HuH-7.5 (cell line): Measurements from ENCODE around the gene NCOA7.
"Not testable (repeated sequence)": the region's sequence is repeated elsewhere in the genome, so short reads cannot be mapped to it uniquely, and the experiment has no call there.

Source experiments
- DNase-seq: peaks from one replicate; pipeline ENCODE4 v3.0.0; 2011; ENCODE audit warnings: low spot score

The NCOA7 gene

DNA sequence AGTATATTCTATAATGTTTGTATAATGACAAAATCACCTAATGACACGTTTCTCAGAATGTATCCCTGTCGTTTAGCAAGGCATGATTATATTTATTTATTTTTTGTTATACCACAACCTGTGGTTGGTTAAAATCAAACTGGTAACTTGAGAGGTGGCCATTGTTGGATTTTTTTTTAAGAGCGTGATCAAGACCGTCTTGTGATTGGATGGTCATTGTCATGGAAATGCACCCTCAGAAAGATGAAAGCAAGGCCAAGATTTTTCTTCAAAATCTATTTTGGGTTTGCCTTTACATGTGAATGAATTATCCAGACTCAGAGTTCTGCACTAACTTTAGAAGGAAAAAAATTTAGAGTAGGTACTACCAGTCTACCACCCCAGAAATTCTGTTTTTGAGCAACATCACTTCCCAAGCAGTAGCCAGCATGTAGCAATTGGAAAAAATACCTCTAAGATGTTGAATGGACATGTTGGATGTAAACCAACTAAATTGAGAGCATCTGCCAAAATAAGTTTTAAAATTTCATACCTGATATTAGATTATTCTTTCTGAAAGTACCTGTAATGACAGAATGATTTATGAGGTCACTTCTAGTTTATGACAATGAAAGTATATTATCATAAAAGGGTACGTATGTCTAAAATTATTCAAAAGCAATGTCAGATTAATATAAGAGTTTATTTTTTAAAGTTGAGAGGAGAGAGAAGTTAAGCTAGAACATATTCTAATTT lies 50.8 kb downstream of the NCOA7 start:
- no peak for DNase-seq

DNA sequence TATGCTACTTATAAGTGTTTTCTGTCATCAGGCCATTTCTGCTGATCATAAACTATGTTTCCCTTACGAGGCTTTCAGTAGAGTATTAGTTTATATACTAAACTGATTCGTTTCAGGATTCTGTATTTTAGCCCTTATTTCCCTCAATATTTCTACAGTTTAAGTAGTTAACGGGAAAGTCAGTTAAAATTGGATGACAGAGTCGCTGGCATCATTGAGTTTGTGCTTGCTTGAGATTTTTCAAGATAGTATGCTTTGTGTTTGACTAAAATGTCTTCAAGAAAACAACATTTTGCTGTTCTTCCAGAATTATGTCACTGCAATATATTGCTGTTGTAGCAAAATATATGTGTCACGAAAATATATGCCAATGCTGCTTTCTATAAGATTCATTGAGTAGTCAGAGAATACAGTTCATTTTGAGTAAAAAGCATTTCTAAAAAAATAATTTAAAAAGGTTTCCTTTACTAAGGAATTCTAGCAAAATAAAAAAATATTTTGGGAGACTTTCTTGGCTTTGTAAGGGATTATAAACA lies 51.4 kb downstream of the NCOA7 start:
- no peak for DNase-seq

DNA sequence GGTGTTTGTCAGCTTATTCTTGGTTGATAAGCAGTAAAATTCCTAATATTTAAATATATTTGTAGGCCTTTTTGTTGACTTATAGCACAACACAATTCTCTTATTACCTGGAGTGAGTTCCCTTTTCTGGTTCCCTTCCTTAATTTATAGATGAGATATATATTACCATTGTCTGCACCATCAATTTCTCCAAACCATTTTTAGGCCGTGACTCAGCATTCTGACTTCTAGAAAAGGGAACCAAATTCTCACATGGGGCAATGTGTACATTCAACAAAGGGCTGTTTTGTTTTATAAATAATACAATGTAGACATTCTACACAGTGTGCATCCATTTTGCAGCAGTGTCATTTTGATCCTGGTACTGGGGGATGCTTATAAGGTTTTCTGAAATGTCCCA lies 52.8 kb downstream of the NCOA7 start:
- DNase-seq, result no peak

DNA sequence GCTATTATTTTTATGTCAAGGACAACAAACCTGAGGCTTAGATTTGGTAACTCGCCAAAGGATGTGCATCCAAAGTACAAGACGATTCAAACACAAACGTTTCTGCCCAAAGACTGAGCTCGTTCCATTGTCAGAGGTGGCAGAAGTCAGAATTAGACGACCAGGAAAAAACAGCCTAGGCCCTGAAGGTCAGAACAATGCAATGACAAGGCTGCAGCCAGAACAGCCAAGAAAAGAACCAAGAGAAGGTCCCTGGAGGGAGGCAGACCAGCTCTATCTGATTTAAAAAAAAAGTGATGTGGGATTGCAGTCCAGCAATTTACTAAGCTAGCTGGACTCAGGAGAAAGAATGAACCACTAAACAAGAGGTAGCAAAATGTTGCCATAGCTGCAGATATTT lies 54.2 kb downstream of the NCOA7 start:
- no peak for DNase-seq

DNA sequence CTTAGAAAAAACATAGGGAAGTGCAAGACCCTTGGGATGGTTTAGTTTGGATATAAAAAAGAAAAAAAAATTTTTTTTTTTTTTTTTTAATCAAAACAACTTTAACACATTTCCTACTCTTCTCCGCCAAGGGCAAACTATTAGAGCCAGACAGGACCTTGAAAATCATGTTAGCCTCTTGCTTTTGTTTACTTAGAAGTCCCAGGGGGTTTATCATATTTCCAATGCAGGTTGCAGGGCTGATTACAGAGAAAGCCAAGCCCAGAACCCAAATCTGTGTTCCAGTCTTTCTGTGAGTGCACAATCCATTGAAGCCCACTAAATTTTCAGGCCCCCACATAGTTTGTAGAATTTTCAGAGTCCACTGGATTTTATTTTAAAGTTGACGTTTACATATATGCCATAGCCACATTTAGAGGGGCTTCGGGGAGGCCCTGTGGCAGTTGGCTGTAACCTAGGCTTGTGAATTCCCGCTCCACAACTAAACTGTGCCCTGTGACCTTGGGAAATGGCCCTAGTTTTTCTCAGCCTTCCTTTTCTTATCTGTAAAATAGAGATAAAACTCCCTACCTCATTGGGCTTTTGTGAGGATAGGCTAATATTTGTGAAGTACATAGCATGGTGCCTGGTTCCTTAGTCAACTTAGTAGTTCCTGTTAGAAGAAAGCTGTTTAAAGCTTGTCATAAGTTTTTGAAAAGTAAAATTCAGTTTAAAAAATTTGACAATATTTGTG lies 55.7 kb downstream of the NCOA7 start:
- no peak for DNase-seq

DNA sequence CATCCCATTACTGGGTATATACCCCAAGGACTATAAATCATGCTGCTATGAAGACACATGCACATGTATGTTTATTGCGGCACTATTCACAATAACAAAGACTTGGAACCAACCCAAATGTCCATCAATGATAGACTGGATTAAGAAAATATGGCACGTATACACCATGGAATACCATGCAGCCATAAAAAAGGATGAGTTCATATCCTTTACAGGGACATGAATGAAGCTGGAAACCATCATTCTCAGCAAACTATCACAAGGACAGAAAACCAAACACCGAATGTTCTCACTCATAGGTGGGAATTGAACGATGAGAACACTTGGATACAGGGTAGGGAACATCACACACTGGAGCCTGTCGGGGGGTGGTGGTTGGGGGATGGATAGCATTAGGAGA lies 57.5 kb downstream of the NCOA7 start:
- not testable (repeated sequence) for DNase-seq

DNA sequence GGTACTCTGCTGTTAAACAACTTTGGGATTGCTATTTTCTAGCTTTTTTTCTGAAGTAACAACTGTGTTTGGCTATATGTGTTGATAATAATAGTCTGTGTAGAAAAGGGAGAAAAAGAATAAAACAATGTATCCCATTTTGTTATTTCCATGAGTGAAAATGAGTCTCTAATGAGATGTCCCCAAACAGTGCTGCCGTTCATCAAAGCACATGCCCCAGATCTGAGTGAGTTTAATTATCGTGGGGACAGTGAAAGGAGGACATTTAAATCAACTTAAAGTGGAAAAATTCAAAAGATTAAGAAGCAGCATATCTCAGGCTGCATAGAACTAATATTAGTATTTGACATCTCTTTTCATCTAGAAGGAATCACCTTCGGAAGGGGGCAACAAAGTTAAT lies 59.6 kb downstream of the NCOA7 start:
- DNase-seq, result no peak

DNA sequence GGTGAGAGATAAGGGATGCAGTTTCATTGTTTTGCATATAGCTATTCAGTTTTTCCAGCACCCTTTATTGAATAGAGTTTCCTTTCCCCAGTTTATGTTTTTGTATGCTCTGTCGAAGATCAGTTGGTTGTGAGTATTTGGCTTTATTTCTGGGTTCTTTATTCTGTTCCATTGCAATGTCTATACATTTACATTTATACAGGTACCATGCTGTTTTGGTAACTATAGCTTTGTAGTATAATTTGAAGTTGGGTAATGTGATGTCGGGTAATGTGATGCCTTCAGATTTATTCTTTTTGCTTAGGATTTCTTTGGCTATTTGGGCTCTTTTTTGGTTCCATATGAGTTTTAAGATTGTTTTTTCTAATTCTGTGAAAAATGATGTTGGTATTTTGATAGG lies 61.8 kb downstream of the NCOA7 start:
- DNase-seq, result no peak

DNA sequence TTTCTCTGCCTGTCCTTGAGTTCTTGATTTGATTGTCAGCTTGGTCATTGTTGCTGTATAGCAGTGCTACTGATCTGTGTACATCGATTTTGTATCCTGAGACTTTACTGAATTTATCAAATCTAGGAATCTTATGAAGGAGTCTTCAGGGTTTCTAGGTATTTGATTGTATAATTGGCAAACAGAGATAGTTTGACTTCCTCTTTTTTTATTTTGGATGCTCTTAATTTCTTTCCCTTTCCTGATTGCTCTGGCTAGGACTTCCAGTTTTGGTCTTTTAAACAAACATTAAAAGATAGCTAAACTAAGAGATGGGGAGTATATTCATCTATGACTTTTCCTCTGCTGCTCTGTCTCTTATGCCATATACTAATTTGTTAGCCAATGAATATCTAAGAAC lies 62.4 kb downstream of the NCOA7 start:
- no peak for DNase-seq

DNA sequence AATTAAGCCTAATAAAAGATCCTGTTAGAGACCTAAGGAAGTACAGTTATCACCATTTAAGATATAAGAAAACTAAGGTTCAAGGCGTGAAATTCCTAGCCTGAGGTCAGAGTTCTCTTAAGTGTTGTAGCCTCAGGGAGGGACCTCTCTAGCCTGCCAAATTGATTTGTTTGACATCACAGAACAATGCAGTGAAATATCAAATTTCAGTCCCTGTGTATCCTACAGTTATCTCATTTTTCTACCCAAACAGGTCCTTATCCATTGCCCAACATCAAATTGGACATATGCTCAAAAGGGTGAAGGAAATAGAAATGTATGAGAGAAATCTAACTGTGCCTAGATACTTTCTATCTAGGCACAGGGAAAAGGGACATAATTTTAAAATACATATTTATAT lies 63.0 kb downstream of the NCOA7 start:
- no peak for DNase-seq

DNA sequence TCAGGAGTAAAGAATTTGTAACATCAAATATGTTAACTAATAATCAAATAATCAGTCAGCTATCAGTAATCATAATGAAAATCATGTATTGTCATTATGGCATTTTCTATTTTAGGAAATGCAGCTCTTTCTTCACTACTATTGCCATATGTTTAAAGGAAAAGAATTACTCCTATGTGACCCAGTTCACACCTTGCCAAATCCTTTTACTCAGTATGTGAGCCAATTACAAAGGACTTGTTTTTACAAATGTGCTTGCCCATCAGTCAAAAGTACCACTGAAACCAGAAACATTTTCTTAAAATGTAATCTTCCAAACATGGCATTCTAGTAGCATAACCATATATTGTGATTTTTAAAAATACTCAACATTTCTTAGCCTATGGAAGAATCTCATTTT lies 63.6 kb downstream of the NCOA7 start:
- no peak for DNase-seq

DNA sequence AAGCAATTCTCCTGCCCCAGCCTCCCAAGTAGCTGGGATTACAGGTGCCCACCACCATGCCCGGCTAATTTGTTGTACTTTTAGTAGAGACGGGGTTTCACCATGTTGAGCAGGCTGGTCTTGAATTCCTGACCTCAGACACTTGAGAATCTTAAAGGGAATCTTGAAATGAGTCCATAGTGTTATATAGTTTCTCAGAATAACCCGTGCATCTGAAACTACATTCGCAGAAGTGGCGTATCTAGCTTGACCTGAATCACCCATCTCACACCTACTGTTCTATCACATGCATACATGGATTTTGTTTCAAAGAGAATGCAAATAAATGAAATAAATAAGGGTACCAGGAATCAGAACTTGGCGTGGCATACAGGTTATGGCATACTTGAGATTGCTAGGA lies 65.0 kb downstream of the NCOA7 start:
- DNase-seq, result no peak

DNA sequence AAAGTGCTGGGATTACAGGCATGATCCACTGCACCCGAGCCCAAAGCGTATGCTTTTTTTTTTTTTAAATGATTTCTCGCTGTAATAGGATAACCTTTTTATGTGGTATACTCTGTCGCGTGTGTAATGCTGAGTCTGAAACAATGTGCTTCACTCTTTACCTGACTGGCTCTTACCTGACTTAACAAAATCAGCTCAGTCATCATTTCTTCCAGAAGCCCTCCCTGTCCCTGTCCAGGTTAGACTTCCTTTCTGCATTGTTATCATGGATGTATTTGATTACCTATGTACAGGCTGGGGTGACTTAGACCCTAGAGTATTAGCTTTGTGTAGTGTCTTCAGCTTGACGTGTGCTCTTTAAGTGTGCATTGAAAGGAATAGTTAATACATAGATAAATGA lies 67.1 kb downstream of the NCOA7 start:
- no peak for DNase-seq

DNA sequence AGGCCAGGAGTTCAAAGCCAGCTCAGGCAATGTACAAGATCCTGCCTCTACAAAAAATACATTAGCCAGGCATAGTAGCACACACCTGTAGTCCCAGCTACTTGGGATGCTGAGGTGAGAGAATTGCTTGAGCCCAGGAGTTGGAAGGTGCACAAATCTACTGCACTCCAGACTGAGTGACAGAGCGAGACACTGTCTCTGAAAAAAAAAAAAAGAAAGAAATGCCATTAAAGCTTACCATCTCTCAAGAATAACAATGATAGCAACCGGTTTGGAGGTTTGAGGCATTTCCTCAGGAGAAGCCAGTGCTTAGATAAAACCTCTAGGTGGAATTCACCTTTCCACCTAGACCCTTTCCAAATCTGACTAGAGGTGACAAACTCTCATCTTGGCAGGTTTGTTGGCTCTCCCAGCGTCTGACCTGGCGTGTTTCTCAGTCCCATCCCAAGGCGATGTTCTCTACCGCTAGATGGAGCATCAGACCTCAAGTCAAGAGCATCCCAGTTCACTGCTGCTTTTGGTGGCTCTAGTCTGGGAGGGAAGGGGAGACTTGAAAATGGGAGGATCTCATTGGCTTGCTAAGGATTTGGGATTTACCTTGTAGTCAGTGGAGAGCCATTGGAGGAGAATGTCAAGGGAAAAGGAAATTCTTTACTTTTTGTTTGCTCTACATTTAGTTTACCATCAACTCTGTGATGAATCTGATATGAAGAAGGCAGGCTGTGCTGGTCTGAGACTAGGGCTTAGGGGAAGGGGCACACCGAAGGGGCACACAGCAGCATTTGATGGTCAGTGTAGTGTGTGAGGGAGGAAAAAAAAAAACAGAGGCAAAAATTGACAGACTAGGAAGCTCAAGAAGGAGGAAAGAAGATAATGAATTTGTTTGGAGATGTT lies 67.9 kb downstream of the NCOA7 start:
- peak; percentile 58 for DNase-seq

DNA sequence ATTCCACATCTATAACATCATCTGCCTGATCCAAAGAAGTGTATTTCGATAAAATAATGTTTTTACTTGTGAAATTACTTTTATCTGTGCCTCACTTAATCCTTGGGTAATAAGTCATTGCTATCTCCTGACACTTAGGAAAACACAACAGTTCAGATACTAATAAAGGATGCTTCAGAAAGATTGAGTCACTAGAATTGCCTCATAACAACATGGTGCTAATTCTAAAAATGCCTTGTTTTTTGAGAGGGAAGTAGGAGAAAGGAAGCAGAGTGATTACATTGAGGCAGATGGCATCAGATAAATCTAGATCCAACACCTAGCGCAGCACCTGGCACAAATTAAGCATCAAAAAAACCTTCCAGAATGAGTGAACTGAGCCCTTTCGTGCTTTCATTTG lies 69.0 kb downstream of the NCOA7 start:
- DNase-seq, result no peak

DNA sequence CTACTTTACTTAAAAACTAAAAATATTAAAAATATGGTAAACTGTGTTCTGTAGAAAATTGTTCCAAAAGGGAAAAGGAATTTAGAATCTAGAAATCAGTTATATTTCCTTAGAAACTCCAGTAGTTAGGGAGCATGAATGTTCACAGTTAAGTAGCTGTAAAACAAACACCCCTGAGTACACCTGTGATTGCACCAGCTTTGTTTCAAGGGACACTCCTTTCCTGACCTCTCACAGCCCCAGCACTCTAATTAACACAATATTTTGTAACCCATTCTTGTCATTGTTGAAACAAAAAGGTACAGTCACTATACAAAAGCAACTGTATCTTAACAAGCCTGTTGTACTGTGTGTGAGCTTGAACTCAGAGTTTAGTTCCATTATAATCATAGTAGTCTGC lies 72.3 kb downstream of the NCOA7 start:
- no peak for DNase-seq

DNA sequence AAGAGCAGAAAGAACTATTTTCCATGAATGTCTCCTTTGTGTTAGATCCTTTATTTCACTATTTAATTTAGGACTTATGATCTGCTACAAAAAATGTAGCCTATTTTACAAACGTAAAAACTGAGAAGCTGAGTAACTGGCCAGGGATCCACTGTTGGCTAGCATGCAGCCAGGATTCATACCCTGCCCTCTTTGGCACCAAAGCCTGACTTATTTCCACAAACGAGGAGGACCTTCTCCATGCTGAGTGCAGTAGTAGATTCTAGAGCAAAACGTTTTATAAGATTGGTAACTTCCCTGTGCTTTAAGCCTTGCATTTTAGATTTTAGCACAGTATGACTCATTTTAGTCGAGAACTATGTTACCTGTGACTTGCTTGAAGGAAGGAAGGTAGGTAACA lies 74.3 kb downstream of the NCOA7 start:
- DNase-seq, result no peak

DNA sequence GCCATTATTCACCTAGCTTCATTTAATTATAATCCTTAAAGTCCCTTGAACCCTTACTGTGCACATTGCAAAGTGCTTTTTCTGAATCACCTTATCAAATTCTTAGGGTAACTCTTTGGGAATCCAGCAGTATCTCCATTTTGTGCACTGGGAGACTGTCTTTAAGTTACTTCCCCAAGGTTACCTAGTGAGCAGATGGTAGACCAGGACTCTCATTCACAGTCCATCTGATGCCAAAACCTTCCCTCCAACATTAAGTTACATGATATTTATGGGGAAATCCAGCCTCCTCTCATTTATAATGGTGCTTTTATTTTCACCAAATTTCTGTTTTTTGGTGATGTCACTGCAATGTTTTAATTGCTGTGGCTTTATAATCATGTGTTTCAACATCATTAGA lies 75.7 kb downstream of the NCOA7 start:
- no peak for DNase-seq

DNA sequence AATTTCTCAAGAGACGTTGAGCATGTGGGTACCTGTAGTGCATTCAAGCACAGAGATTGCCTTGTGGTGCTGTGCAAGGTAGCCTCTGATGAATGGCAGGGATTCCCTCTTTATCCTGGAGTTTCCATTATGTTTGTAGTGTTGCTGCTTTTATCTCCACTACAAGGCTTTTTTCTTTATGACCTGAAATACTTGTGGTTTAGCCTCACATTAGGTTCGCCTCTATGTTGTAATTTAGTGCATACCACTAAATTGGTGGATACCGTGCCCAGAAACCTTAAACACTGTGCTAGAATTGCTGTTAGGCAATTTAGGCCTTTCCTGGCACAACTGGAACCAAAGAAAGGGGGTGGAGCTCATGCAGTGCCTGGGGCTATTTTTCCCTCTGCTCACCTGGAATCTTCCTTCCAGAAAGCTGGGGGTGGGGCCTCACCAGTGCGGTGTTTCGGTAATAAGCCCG lies 76.8 kb downstream of the NCOA7 start:
- DNase-seq, result no peak

DNA sequence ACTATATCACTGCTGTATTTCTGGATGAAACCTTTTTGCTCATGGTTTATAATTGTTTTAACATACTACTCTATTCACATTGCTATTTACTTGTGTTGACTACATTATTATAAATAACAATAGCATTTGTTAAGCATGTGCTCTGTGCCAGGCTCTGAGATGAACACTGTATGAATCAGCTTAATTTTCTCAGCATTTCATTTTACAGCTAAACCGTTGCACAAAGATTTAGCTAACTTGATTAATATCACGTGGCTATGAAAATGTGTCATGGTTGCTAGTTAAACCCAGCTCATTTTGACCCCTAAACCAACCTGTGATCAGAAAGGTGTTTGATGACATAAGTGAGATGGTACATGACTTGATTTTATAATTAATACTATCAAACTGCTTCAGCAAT lies 77.5 kb downstream of the NCOA7 start:
- DNase-seq, result no peak

DNA sequence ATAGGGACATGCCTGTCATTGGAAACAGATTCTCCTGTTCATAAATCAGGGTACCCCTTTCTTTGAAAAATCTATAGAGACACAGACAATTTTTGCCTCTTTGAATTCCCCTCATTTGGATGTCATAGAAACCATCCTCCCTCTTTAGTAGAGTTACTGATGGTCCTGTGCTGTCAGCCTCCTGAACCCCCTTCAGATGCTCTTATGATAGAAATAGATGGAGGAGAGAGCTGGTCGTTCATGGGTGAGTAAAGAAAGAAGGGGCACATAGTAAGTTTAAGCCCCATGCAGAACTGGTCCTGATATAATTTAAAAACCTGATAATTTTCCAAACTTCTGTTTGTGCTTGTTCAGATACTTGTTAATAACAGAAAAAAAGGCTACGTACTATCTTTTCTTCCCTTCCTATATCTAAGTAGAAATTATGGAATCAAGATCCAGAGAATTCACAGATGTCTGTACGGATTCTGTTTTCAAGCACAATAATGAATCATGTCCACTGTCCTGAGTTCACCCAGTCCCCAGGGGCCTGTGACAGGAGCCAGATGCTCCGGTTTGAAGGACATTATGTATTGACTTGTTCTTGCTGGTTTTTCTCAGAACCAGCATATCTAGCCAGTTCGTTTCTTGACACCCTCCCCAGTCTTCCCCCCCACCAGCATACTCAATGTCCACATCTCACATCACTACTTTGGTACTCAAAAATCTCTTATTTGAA lies 78.1 kb downstream of the NCOA7 start:
- DNase-seq, result no peak

DNA sequence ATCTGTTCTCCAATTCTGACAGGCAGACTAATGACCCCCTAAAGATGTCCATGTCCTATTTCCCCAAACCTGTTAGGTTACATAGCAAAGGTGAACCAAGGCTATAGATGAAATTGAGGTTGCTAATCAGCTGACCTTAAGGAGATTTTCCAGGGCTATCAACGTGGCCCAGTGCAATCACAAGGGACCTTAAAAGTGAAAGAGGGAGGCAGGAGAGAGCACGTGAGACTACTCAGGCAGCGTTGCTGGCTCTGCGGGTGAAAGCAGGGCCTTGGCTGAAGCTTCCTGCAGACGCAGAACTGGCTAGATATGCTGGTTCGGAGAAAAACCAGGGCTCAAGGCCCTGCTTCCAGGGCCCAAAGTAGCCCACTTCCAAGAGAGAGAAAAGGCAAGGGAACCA lies 78.7 kb downstream of the NCOA7 start:
- no peak for DNase-seq
